Dermis blood vessel endothelial cell (primary cell): ENCODE measurements around the gene CHTF8. TPM values are rescaled to one million over a fixed set of nuclear protein-coding genes. Genes with fewer than 3 reads are reported as not detected.

ENCODE experiments used
- DNase-seq: peaks from one replicate; pipeline ENCODE4 v3.0.0; 2010
- total RNA-seq: library from RNA; depleted of rRNA; stranded (reverse); fragments of >200 nt; gene quantifications from 2 replicates; pipeline ENCODE4 v1.2.3, GENCODE V29; 2014

CHTF8 gene
- total RNA-seq, 1 donor from 2014 or later, result 89.9 TPM

- DNase-seq, result peak; percentile 82
Measured at GRCh38 chr16:69112285-69113129, 19.9 kb downstream of the CHTF8 start.

- no peak for DNase-seq
Measured at GRCh38 chr16:69111876-69112230, 20.5 kb downstream of the CHTF8 start.

GRCh38 chr16:69111216-69111875 is 21.0 kb downstream of the CHTF8 start:
- no peak for DNase-seq

- no peak for DNase-seq
Measured at GRCh38 chr16:69110406-69110805, 22.0 kb downstream of the CHTF8 start.

GRCh38 chr16:69109486-69110270 is 22.7 kb downstream of the CHTF8 start:
- DNase-seq, result no peak

GRCh38 chr16:69108905-69109252 is 23.5 kb downstream of the CHTF8 start:
- DNase-seq, result no peak

GRCh38 chr16:69108064-69108904 is 24.1 kb downstream of the CHTF8 start:
- DNase-seq, result no peak

GRCh38 chr16:69107316-69107962 is 24.9 kb downstream of the CHTF8 start:
- peak; percentile 45 for DNase-seq

- peak; percentile 32 for DNase-seq
Measured at GRCh38 chr16:69106491-69107315, 25.7 kb downstream of the CHTF8 start.

- DNase-seq, result peak; percentile 78
Measured at GRCh38 chr16:69105501-69106361, 26.7 kb downstream of the CHTF8 start, which contains the start of gene HAS3. TSS of gene HAS3 (plus strand) at chr16:69105653. CDS start at chr16:69109396, 3,743 bp downstream.

GRCh38 chr16:69100071-69100691 is 32.2 kb downstream of the CHTF8 start:
- no peak for DNase-seq

GRCh38 chr16:69095193-69095592 is 37.2 kb downstream of the CHTF8 start:
- no peak for DNase-seq

GRCh38 chr16:69094501-69094900 is 37.9 kb downstream of the CHTF8 start:
- no peak for DNase-seq

GRCh38 chr16:69093974-69094373 is 38.4 kb downstream of the CHTF8 start:
- no peak for DNase-seq

- peak; percentile 66 for DNase-seq
Measured at GRCh38 chr16:69089091-69089910, 43.1 kb downstream of the CHTF8 start.

GRCh38 chr16:69088684-69089083 is 43.7 kb downstream of the CHTF8 start:
- no peak for DNase-seq

- DNase-seq, result peak; percentile 48
Measured at GRCh38 chr16:69087161-69087581, 45.2 kb downstream of the CHTF8 start.

- no peak for DNase-seq
Measured at GRCh38 chr16:69085032-69085695, 47.2 kb downstream of the CHTF8 start.
